H1 (cell line): ENCODE results near the gene AGBL5. TPM values are rescaled to one million over a fixed set of nuclear protein-coding genes. Genes with fewer than 3 reads are reported as not detected.

Experiments used
- CTCF ChIA-PET: fragments of 300-600 bp; sonication (Branson Sonifier 250); formaldehyde crosslinking; loops from one replicate; lab custom pipeline; 2021; ENCODE audit not compliant: partially characterized antibody; lab: Charles Lee
- POLR2A ChIA-PET: fragments of 300-600 bp; sonication (Branson Sonifier 250); formaldehyde crosslinking; loops from one replicate; lab custom pipeline; 2021; ENCODE audit warnings: inconsistent platforms; ENCODE audit not compliant: partially characterized antibody; lab: Charles Lee
- DNase-seq, 2 experiments: peaks; one replicate each; pipeline versions ENCODE4 v3.0.0 to v3.0.0-alpha.2; 2010 to 2022; ENCODE audit warnings: low spot score in 2 of 2, low read depth in 1 of 2, mixed read lengths in 1 of 2
- FAIRE-seq: peaks from 2 replicates; lab custom pipeline; 2011; peaks lifted over from hg19 to GRCh38; lab: Jason Lieb, UNC
- H2AFZ ChIP-seq: 2 replicates; pipeline ENCODE4 v1.8.1; 2012; ENCODE audit warnings: low read length, inconsistent platforms
- H2AK5ac ChIP-seq: 2 replicates; pipeline ENCODE4 v1.6.1; 2013; ENCODE audit warnings: low read depth, low read length
- H2BK120ac ChIP-seq: replicated peaks from 2 replicates; pipeline ENCODE3; 2013; ENCODE audit warnings: low read depth, low read length, inconsistent platforms
- H2BK12ac ChIP-seq: 2 replicates; pipeline ENCODE4 v1.6.1; 2013; ENCODE audit warnings: low read depth, low read length
- H2BK15ac ChIP-seq: 2 replicates; pipeline ENCODE4 v1.6.1; 2013; ENCODE audit warnings: low read length
- H2BK20ac ChIP-seq: 2 replicates; pipeline ENCODE4 v1.6.1; 2013; ENCODE audit warnings: low read length
- H2BK5ac ChIP-seq: 2 replicates; pipeline ENCODE4 v1.6.1; 2013; ENCODE audit warnings: low read depth, low read length
- H3K14ac ChIP-seq: 2 replicates; pipeline ENCODE4 v1.6.1; 2013; ENCODE audit warnings: inconsistent platforms; ENCODE audit not compliant: insufficient read length
- H3K18ac ChIP-seq: 2 replicates; pipeline ENCODE4 v1.6.1; 2013; ENCODE audit warnings: low read length; ENCODE audit errors: extremely low read depth
- H3K23ac ChIP-seq: 2 replicates; pipeline ENCODE4 v1.6.1; 2013; ENCODE audit warnings: inconsistent platforms; ENCODE audit not compliant: insufficient read length
- H3K23me2 ChIP-seq: 2 replicates; pipeline ENCODE4 v1.6.1; 2013; ENCODE audit warnings: low read depth, low read length
- H3K27ac ChIP-seq: 2 replicates; pipeline ENCODE4 v1.6.1; 2011; ENCODE audit warnings: low read depth, low read length, inconsistent platforms
- H3K27me3 ChIP-seq, 4 experiments: replicated peaks in 1 of 4; 1 replicate in 1 of 4; 2 replicates in 3 of 4; pipeline versions ENCODE4 v1.6.1 to v1.8.1; 2011 to 2013; ENCODE audit warnings: low read length in 3 of 4, mild to moderate bottlenecking in 3 of 4, inconsistent platforms in 2 of 4, mixed read lengths in 2 of 4, moderate library complexity in 1 of 4; ENCODE audit not compliant: control insufficient read depth in 3 of 4, insufficient read depth in 3 of 4; ENCODE audit errors: extremely low read depth in 1 of 4
- H3K36me3 ChIP-seq, 4 experiments: 2 replicates each; pipeline versions ENCODE4 v1.6.1 to v1.8.1; 2011 to 2013; ENCODE audit warnings: mild to moderate bottlenecking in 4 of 4, low read length in 3 of 4, moderate library complexity in 2 of 4, control low read depth in 1 of 4, inconsistent platforms in 1 of 4; ENCODE audit not compliant: insufficient read depth in 4 of 4, control insufficient read depth in 2 of 4
- H3K4ac ChIP-seq: replicated peaks from 2 replicates; pipeline ENCODE3; 2013; ENCODE audit warnings: low read length, low read depth, mixed read lengths, inconsistent platforms; ENCODE audit not compliant: insufficient read length
- H3K4me1 ChIP-seq, 4 experiments: replicated peaks in 1 of 4; 1 replicate in 1 of 4; 2 replicates in 3 of 4; pipeline versions ENCODE4 v1.6.1 to v1.8.1; 2011 to 2013; ENCODE audit warnings: low read length in 3 of 4, inconsistent platforms in 2 of 4, mixed read lengths in 1 of 4; ENCODE audit not compliant: insufficient read depth in 4 of 4, control insufficient read depth in 3 of 4
- H3K4me2 ChIP-seq, 2 experiments: 2 replicates each; pipeline versions ENCODE4 v1.6.1 to v1.8.1; 2011 to 2013; ENCODE audit warnings: low read depth in 2 of 2, low read length in 2 of 2, control low read depth in 1 of 2, inconsistent platforms in 1 of 2, mild to moderate bottlenecking in 1 of 2; ENCODE audit not compliant: insufficient read depth in 1 of 2
- H3K4me3 ChIP-seq, 4 experiments: fragments of 200-600, 300-600 bp in 1 of 4; sonication (generic), shearing (Covaris generic), sonication (Bioruptor Twin) in 1 of 4; 2 replicates each; pipeline versions ENCODE4 v1.5.1 to v1.8.1; 2011 to 2016; ENCODE audit warnings: low read length in 4 of 4, low read depth in 3 of 4, control low read depth in 2 of 4, inconsistent platforms in 2 of 4, mild to moderate bottlenecking in 2 of 4, mixed read lengths in 1 of 4, moderate library complexity in 1 of 4; ENCODE audit not compliant: insufficient read depth in 2 of 4; ENCODE audit errors: extremely low read depth in 1 of 4
- H3K56ac ChIP-seq: replicated peaks from 2 replicates; pipeline ENCODE3; 2013; ENCODE audit warnings: low read depth, mild to moderate bottlenecking, mixed read lengths, low read length, inconsistent platforms; ENCODE audit not compliant: insufficient read length
- H3K79me1 ChIP-seq: 2 replicates; pipeline ENCODE4 v1.6.1; 2013; ENCODE audit warnings: low read depth, low read length, control low read depth
- H3K79me2 ChIP-seq, 2 experiments: 2 replicates each; pipeline versions ENCODE4 v1.6.1 to v1.8.1; 2012 to 2013; ENCODE audit warnings: low read length in 2 of 2, mild to moderate bottlenecking in 2 of 2, inconsistent platforms in 1 of 2; ENCODE audit not compliant: insufficient read depth in 2 of 2, control insufficient read depth in 1 of 2
- H3K9ac ChIP-seq, 4 experiments: replicated peaks in 1 of 4; 1 replicate in 1 of 4; 2 replicates in 3 of 4; pipeline versions ENCODE4 v1.6.1 to v1.8.1; 2011 to 2013; ENCODE audit warnings: low read depth in 3 of 4, low read length in 3 of 4, control low read depth in 2 of 4, mild to moderate bottlenecking in 2 of 4, moderate library complexity in 2 of 4, inconsistent platforms in 1 of 4; ENCODE audit errors: extremely low read depth in 1 of 4
- H3K9me3 ChIP-seq, 2 experiments: 2 replicates each; pipeline versions ENCODE4 v1.6.1 to v1.8.1; 2012 to 2013; ENCODE audit warnings: mild to moderate bottlenecking in 2 of 2, moderate library complexity in 2 of 2, control low read depth in 1 of 2, inconsistent platforms in 1 of 2, low read depth in 1 of 2, low read length in 1 of 2, mixed read lengths in 1 of 2; ENCODE audit not compliant: insufficient read depth in 2 of 2
- H4K20me1 ChIP-seq, 2 experiments: replicated peaks in 1 of 2; 2 replicates each; pipeline versions ENCODE3 to v1.8.1; 2011 to 2013; ENCODE audit warnings: inconsistent platforms in 2 of 2, low read length in 2 of 2, mild to moderate bottlenecking in 1 of 2; ENCODE audit not compliant: insufficient read depth in 2 of 2, control insufficient read depth in 1 of 2
- H4K5ac ChIP-seq: 2 replicates; pipeline ENCODE4 v1.6.1; 2013; ENCODE audit warnings: low read length, low read depth, mixed read lengths, inconsistent platforms; ENCODE audit not compliant: insufficient read length
- H4K8ac ChIP-seq: 2 replicates; pipeline ENCODE4 v1.8.0; 2013; ENCODE audit warnings: mild to moderate bottlenecking, moderate library complexity, low read length, inconsistent platforms; ENCODE audit not compliant: insufficient read depth; ENCODE audit errors: extremely low read depth
- H4K91ac ChIP-seq: replicated peaks from 2 replicates; pipeline ENCODE3; 2013; ENCODE audit warnings: low read length, mixed read lengths, inconsistent platforms; ENCODE audit not compliant: insufficient read length
- CBX8 ChIP-seq: fragments of 300-800, 300-1000 bp; sonication (generic); IDR thresholded peaks from 2 replicates; pipeline ENCODE4 v1.7.1; 2016; ENCODE audit warnings: low read depth, low read length, borderline replicate concordance
- CREB1 ChIP-seq: IDR thresholded peaks from 2 replicates; pipeline ENCODE4 v1.6.1; 2012; ENCODE audit warnings: inconsistent platforms
- CTBP2 ChIP-seq: IDR thresholded peaks from 2 replicates; pipeline ENCODE4 v1.7.0; 2011; ENCODE audit warnings: borderline replicate concordance, mild to moderate bottlenecking, moderate library complexity, mixed read lengths, low read length; ENCODE audit not compliant: insufficient read depth, insufficient read length
- EP300 ChIP-seq, 2 experiments: IDR thresholded peaks; 1 replicate in 1 of 2; 2 replicates in 1 of 2; pipeline ENCODE4 v1.6.1; 2011 to 2012; ENCODE audit warnings: low read depth in 2 of 2, low read length in 2 of 2, mild to moderate bottlenecking in 2 of 2, borderline replicate concordance in 1 of 2, inconsistent platforms in 1 of 2, moderate library complexity in 1 of 2
- PHF8 ChIP-seq: fragments of 200-600 bp; sonication (generic); conservative IDR thresholded peaks from 2 replicates; pipeline ENCODE4 v1.7.1; 2012; ENCODE audit warnings: low read depth, mild to moderate bottlenecking, inconsistent platforms, low read length, moderate library complexity
- RNF2 ChIP-seq: fragments of 200-900, 300-1000 bp; sonication (generic); IDR thresholded peaks from 2 replicates; pipeline ENCODE4 v1.7.1; 2016; ENCODE audit warnings: borderline replicate concordance, low read depth, mild to moderate bottlenecking, antibody characterized with exemption, low read length; ENCODE audit not compliant: poor library complexity, severe bottlenecking; ENCODE audit errors: missing control alignments
- WGBS, 2 experiments: shearing (Covaris generic) in 1 of 2; methylation state at CpG; one replicate each; pipeline versions ENCODE4 v1.1.6 to v1.1.7; 2013 to 2015; ENCODE audit warnings: low lambda C conversion rate in 2 of 2, mixed read lengths in 2 of 2, inconsistent platforms in 1 of 2, low coverage in 1 of 2, missing lambda C conversion rate in 1 of 2; ENCODE audit not compliant: insufficient replicate concordance in 2 of 2, insufficient coverage in 1 of 2, insufficient read length in 1 of 2; ENCODE audit errors: extremely low coverage in 1 of 2, missing lambda C conversion rate in 1 of 2; 5-methylcytosine and 5-hydroxymethylcytosine counted together
- long read RNA-seq, 2 experiments: library from RNA in 1 of 2; library from capped mRNA in 1 of 2; stranded (forward); transcript quantifications; one replicate each; pipeline ENCODE4 v2.0.0, GENCODE V29; 2021; ENCODE audit warnings: inconsistent platforms in 1 of 2
- polyA minus RNA-seq, 3 experiments: library from RNA; depleted of rRNA, polyadenylated mRNA; stranded (reverse); fragments of >200 nt; gene quantifications; 1 replicate in 2 of 3; 2 replicates in 1 of 3; pipeline ENCODE4 v1.2.3, GENCODE V29; 2011
- polyA plus RNA-seq, 7 experiments: library from polyadenylated mRNA; depleted of rRNA in 3 of 7; stranded (reverse) in 5 of 7; unstranded in 2 of 7; fragments of >200 nt in 5 of 7; fragments of 200-250 nt in 2 of 7; gene quantifications; 1 replicate in 5 of 7; 2 replicates in 1 of 7; 4 replicates in 1 of 7; pipeline versions ENCODE4 v1.2.1 to v1.2.3, GENCODE V29; 2011 to 2013; ENCODE audit warnings: missing spikeins in 2 of 7, mixed read lengths in 2 of 7
- total RNA-seq: library from RNA; stranded (reverse); fragmentation: NEBNext Ultra II Directional; extraction: Animal tissue kit (Norgen Biotek cat#: 25700); gene quantifications from 2 replicates; pipeline ENCODE4 v1.2.1, GENCODE V29; 2021

The AGBL5 gene
- total RNA-seq (45.4 and 51.0 TPM in 2 replicates), polyA plus RNA-seq (2011; rRNA removed) (62.0 and 82.0 TPM in 2 replicates), polyA minus RNA-seq (2011; rRNA and poly(A)+ RNA removed) (77.2 and 83.3 TPM in 2 replicates)
- 61.5 TPM for polyA plus RNA-seq (2011; cell fraction: cytosol; rRNA removed)
- 68.2 TPM for polyA plus RNA-seq (2011; cell fraction: nucleus; rRNA removed)
- polyA plus RNA-seq (2012, experiment 1 of 2) = 45.8 to 52.7 TPM (median 47.1 TPM) in 4 replicates
- 50.1 TPM for polyA plus RNA-seq (2012, experiment 2 of 2)
- 31.9 TPM for polyA plus RNA-seq (2013, experiment 1 of 2)
- polyA plus RNA-seq (2013, experiment 2 of 2) = 32.3 TPM
- polyA minus RNA-seq (2011; cell fraction: cytosol; rRNA and poly(A)+ RNA removed) = 35.4 TPM
- polyA minus RNA-seq (2011; cell fraction: nucleus; rRNA and poly(A)+ RNA removed) = 32.2 TPM
- long read RNA-seq, experiment 1, transcript AGBL5-201 (11 exons, 2,382 nt) = major isoform, 10 of 31 reads
- long read RNA-seq, experiment 1, partial matches to known transcripts = 14 of 31 reads
- long read RNA-seq, experiment 1, other reads (novel, unspliced or antisense) = 5 of 31 reads
- long read RNA-seq, experiment 2, partial matches to known transcripts = 1 of 4 reads
- long read RNA-seq, experiment 2, other reads (novel, unspliced or antisense) = 1 of 4 reads

DNA sequence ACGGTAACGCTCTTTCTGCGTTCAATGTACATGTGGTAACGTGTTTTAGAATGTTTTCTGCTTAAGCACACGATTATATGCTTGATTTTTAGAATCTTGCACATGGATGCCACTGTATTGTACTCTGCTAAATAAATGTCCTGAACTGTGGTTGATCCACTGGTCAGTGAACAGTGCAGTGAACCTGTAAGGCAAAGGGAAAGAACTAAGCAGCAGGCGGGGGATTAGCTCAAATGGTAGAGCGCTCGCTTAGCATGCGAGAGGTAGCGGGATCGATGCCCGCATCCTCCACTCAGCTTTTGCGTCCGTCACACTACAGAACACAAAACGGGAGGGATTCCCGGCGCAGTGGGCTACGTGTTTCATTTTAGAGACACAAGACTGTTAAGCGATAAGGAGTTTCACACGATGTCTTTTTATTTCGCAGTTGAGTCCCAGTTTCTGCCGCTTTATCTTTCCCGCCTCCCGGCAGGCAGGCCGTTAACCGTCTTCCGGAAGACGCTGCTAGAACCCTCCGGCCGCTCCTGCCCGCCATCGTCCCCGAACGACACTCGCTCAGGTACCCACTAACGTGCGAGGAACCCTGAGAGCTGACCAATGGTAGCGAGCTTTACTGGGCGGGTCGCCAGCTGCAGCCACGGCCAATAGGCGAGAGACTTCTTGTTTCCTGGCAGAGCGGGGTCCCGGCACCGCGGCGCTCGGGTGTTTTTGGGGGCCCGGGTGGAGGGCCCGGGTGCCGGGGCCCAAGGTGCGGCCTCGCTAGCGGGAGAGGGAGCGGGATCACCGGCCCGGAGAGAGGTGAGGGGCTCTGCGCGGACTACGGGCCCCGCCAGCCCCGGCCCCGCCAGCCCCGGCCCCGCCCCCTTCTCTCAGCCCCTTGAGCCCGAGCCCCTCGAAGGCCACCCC, at the start of gene AGBL5:
TSS of gene AGBL5 (plus strand) at position 673 of the 906 bp plus-strand sequence. CDS start 1,291 bp downstream, outside the sequence.
- Histone ChIP-seq H3K36me3 (peaks cover 11 to 27% (median 19%) of the 10 kb centered on the region in 4 experiments), H2BK120ac (no peak within 1 kb of the TSS), H3K4me2 (peak within 1 kb of the TSS; percentile 72 to 97), H4K91ac (peak within 1 kb of the TSS; percentile 76), H3K18ac (no peak within 1 kb of the TSS; the same call in 1 of the 2 replicates), H4K8ac (peak within 1 kb of the TSS; percentile 75), H3K79me1 (no peaks in the 10 kb centered on the region), H2AK5ac (no peak within 1 kb of the TSS), H2BK15ac (no peak within 1 kb of the TSS), H3K4ac (peak within 1 kb of the TSS; percentile 45), H3K56ac (peak within 1 kb of the TSS; percentile 78), H2AFZ (peak within 1 kb of the TSS; percentile 73; the same call in 1 of the 2 replicates), H3K4me3 (peak within 1 kb of the TSS; percentile 80 to 88 (median 87)), H3K27ac (peak within 1 kb of the TSS; percentile 77), H3K9ac (peak within 1 kb of the TSS; percentile 60 to 73 (median 64)), H2BK5ac (peak within 1 kb of the TSS; percentile 63; the same call in 1 of the 2 replicates), H3K23me2 (peaks cover 13% of the 10 kb centered on the region), H3K14ac (no peak within 1 kb of the TSS), H3K4me1 (no peaks in the 10 kb centered on the region; a peak in 4 of 7 replicates), H3K9me3 (no peaks in the 10 kb centered on the region), H4K20me1 (peaks cover 0 to 2% of the 10 kb centered on the region in 2 experiments), H3K79me2 (no peaks in the 10 kb centered on the region), H3K23ac (no peak within 1 kb of the TSS), H2BK12ac (0 out of 2 replicates have a peak within 1 kb of the TSS, but pooled peaks have one; percentile 27), H2BK20ac (no peak within 1 kb of the TSS), H4K5ac (peak within 1 kb of the TSS; percentile 70), H3K27me3 (no peaks in the 10 kb centered on the region)
- ChIA-PET POLR2A (interaction anchor here (0.9 to 19.3 kb wide), 20 partner anchors 13 to 306 kb away, joined by 3 to 441 read pairs (median 4); partner anchors contain the start of genes EMILIN1, OST4 and TMEM214), CTCF (interaction anchor here (0.7 to 18.3 kb wide), 14 partner anchors 13 to 205 kb away, joined by 3 to 160 read pairs (median 4); partner anchors contain the start of genes EMILIN1, KHK and OST4)
- 1% methylated on average over 64 of the region's 67 CpGs; no CpG with 5 or more reads in 1 of the 2 experiments for WGBS, 2 experiments
- FAIRE-seq (peak; percentile 68), DNase-seq (peak; percentile 84 to 98)
- TF ChIP-seq PHF8 (peak; percentile 64), EP300 (IDR thresholded peaks at IDR 0.05; ENCODE audit: borderline replicate concordance in 1 of 2, low read depth in 2 of 2, low read length in 2 of 2) (no peak), CBX8 (no peak), CTBP2 (no peak), CREB1 (peak; percentile 36; the same call in 1 of the 2 replicates), RNF2 (no peak)
